HEK293 (cell line): ENCODE data around the gene MRPS18A.

Experiments
- CTCF ChIP-seq: fragments of 450-650 bp; formaldehyde crosslinking; IDR thresholded peaks from 2 replicates; pipeline ENCODE4 v1.5.1; 2016; ENCODE audit warnings: missing biosample characterization, missing genetic modification characterization
- ELK4 ChIP-seq: IDR thresholded peaks from 2 replicates; pipeline ENCODE4 v1.6.1; 2011; ENCODE audit warnings: mild to moderate bottlenecking, low read depth, low read length, borderline replicate concordance
- GFI1B ChIP-seq: fragments of 450-650 bp; formaldehyde crosslinking; IDR thresholded peaks from 2 replicates; pipeline ENCODE4 v1.5.1; 2016; ENCODE audit warnings: missing biosample characterization, missing genetic modification characterization
- GLIS1 ChIP-seq: fragments of 450-650 bp; formaldehyde crosslinking; IDR thresholded peaks from 2 replicates; pipeline ENCODE4 v1.5.1; 2016; ENCODE audit warnings: missing biosample characterization, missing genetic modification characterization
- HOXD13 ChIP-seq: sonication (generic); formaldehyde crosslinking; IDR thresholded peaks from 2 replicates; pipeline ENCODE4 v1.8.0; 2022; ENCODE audit warnings: missing genetic modification reagents, borderline replicate concordance
- MEIS1 ChIP-seq: sonication (generic); formaldehyde crosslinking; IDR thresholded peaks from 2 replicates; pipeline ENCODE4 v1.8.1; 2022; ENCODE audit warnings: missing genetic modification reagents, mild to moderate bottlenecking, borderline replicate concordance
- MZF1 ChIP-seq: fragments of 450-650 bp; formaldehyde crosslinking; IDR thresholded peaks from 2 replicates; pipeline ENCODE4 v1.5.1; 2017; ENCODE audit warnings: missing biosample characterization, missing genetic modification characterization, borderline replicate concordance
- PATZ1 ChIP-seq: fragments of 450-650 bp; formaldehyde crosslinking; IDR thresholded peaks from 2 replicates; pipeline ENCODE4 v1.5.1; 2016; ENCODE audit warnings: missing biosample characterization, missing genetic modification characterization
- TSHZ1 ChIP-seq: fragments of 450-650 bp; formaldehyde crosslinking; IDR thresholded peaks from 2 replicates; pipeline ENCODE4 v1.5.1; 2016; ENCODE audit warnings: missing biosample characterization, missing genetic modification characterization, borderline replicate concordance
- WT1 ChIP-seq: fragments of 450-650 bp; formaldehyde crosslinking; IDR thresholded peaks from 2 replicates; pipeline ENCODE4 v1.5.1; 2016; ENCODE audit warnings: missing biosample characterization, missing genetic modification characterization
- ZBTB8A ChIP-seq: fragments of 450-650 bp; formaldehyde crosslinking; IDR thresholded peaks from 2 replicates; pipeline ENCODE4 v1.5.1; 2016; ENCODE audit warnings: missing biosample characterization, missing genetic modification characterization
- ZFP37 ChIP-seq: fragments of 450-650 bp; formaldehyde crosslinking; IDR thresholded peaks from 2 replicates; pipeline ENCODE4 v1.5.1; 2016; ENCODE audit warnings: missing biosample characterization, missing genetic modification characterization
- ZFP41 ChIP-seq: fragments of 450-650 bp; formaldehyde crosslinking; IDR thresholded peaks from 2 replicates; pipeline ENCODE4 v1.5.1; 2016; ENCODE audit warnings: missing biosample characterization, missing genetic modification characterization, borderline replicate concordance
- ZNF121 ChIP-seq: fragments of 450-650 bp; formaldehyde crosslinking; IDR thresholded peaks from 2 replicates; pipeline ENCODE4 v1.5.1; 2016; ENCODE audit warnings: missing biosample characterization, missing genetic modification characterization
- ZNF140 ChIP-seq: fragments of 450-650 bp; formaldehyde crosslinking; IDR thresholded peaks from 2 replicates; pipeline ENCODE4 v1.5.1; 2016; ENCODE audit warnings: missing biosample characterization, missing genetic modification characterization
- ZNF18 ChIP-seq: fragments of 450-650 bp; formaldehyde crosslinking; IDR thresholded peaks from 2 replicates; pipeline ENCODE4 v1.5.1; 2016; ENCODE audit warnings: missing biosample characterization, missing genetic modification characterization
- ZNF449 ChIP-seq: fragments of 450-650 bp; formaldehyde crosslinking; IDR thresholded peaks from 2 replicates; pipeline ENCODE4 v1.5.1; 2017; ENCODE audit warnings: missing biosample characterization, mild to moderate bottlenecking, missing genetic modification characterization, moderate library complexity
- ZNF501 ChIP-seq: fragments of 450-650 bp; formaldehyde crosslinking; IDR thresholded peaks from 2 replicates; pipeline ENCODE4 v1.5.1; 2016; ENCODE audit warnings: missing biosample characterization, missing genetic modification characterization
- ZNF513 ChIP-seq: fragments of 450-650 bp; IDR thresholded peaks from 2 replicates; pipeline ENCODE4 v1.5.1; 2018; ENCODE audit warnings: missing biosample characterization, missing genetic modification characterization
- ZNF580 ChIP-seq: fragments of 450-650 bp; formaldehyde crosslinking; IDR thresholded peaks from 2 replicates; pipeline ENCODE4 v1.5.1; 2016; ENCODE audit warnings: missing biosample characterization, missing genetic modification characterization
- ZNF600 ChIP-seq: fragments of 450-650 bp; formaldehyde crosslinking; IDR thresholded peaks from 2 replicates; pipeline ENCODE4 v1.5.1; 2016; ENCODE audit warnings: missing biosample characterization, missing genetic modification characterization
- ZSCAN30 ChIP-seq: fragments of 450-650 bp; IDR thresholded peaks from 2 replicates; pipeline ENCODE4 v1.5.1; 2018; ENCODE audit warnings: missing biosample characterization, mild to moderate bottlenecking, missing genetic modification characterization, moderate library complexity
- ZSCAN4 ChIP-seq: fragments of 450-650 bp; formaldehyde crosslinking; IDR thresholded peaks from 2 replicates; pipeline ENCODE4 v1.5.1; 2017; ENCODE audit warnings: missing biosample characterization, missing genetic modification characterization
- ZXDB ChIP-seq: fragments of 450-650 bp; formaldehyde crosslinking; IDR thresholded peaks from 2 replicates; pipeline ENCODE4 v1.5.1; 2016; ENCODE audit warnings: missing biosample characterization, missing genetic modification characterization

Gene MRPS18A

GRCh38 chr6:43628393-43629103 lies 59.0 kb downstream of the MRPS18A start (continued):
- no peak for TF ChIP-seq ZNF140 (tag by site-specific recombination)
- no peak for TF ChIP-seq ZSCAN30 (tag by site-specific recombination)
- TF ChIP-seq GLIS1 (tag by site-specific recombination) = peak; percentile 98
- TF ChIP-seq ZFP37 (tag by site-specific recombination) = no peak; the same call in 1 of the 2 replicates
- TF ChIP-seq ZBTB8A (tag by site-specific recombination) = no peak
- TF ChIP-seq ZNF513 (tag by site-specific recombination) = peak; percentile 39; the same call in 1 of the 2 replicates
- no peak for TF ChIP-seq HOXD13 (CRISPR knock-in tag)
- peak; percentile 90 for TF ChIP-seq ZSCAN4 (tag by site-specific recombination)
- TF ChIP-seq GFI1B (tag by site-specific recombination) = no peak
- peak; percentile 31; the same call in 1 of the 2 replicates for TF ChIP-seq ZNF449 (tag by site-specific recombination)
- 0 out of 2 replicates have a peak, but pooled peaks have one; percentile 42 for TF ChIP-seq WT1 (tag by site-specific recombination)
- no peak for TF ChIP-seq ELK4
- peak; percentile 44 for TF ChIP-seq ZXDB
- no peak for TF ChIP-seq MEIS1 (CRISPR knock-in tag)
- no peak for TF ChIP-seq MZF1
- no peak for TF ChIP-seq ZNF501 (tag by site-specific recombination)
- no peak for TF ChIP-seq ZNF580 (tag by site-specific recombination)
- no peak for TF ChIP-seq TSHZ1 (tag by site-specific recombination)
- no peak for TF ChIP-seq CTCF (tag by site-specific recombination)
- peak; percentile 51; the same call in 1 of the 2 replicates for TF ChIP-seq ZNF600 (tag by site-specific recombination)
- peak; percentile 75; the same call in 1 of the 2 replicates for TF ChIP-seq PATZ1 (tag by site-specific recombination)
- TF ChIP-seq ZNF18 = no peak
- TF ChIP-seq ZFP41 (tag by site-specific recombination) = no peak
- no peak for TF ChIP-seq ZNF121 (tag by site-specific recombination)
